AG08395 (cell line): ENCODE data around the gene CFAP46.
"Not testable (repeated sequence)": the region's sequence is repeated elsewhere in the genome, so short reads cannot be mapped to it uniquely, and the experiment has no call there.

Source experiments
- DNase-seq: peaks from one replicate; pipeline ENCODE4 v3.0.0; 2012; ENCODE audit warnings: mixed read lengths, low spot score

The CFAP46 gene

GRCh38 chr10:132926777-132927650 lies 15.4 kb downstream of the CFAP46 start:
- no peak for DNase-seq

GRCh38 chr10:132926070-132926469 lies 16.3 kb downstream of the CFAP46 start:
- DNase-seq: no peak

GRCh38 chr10:132925614-132926013 lies 16.8 kb downstream of the CFAP46 start:
- DNase-seq: no peak

- DNase-seq: no peak
These were observed 17.3 kb downstream of the CFAP46 start for GRCh38 chr10:132925071-132925561.

GRCh38 chr10:132924046-132924952 lies 18.1 kb downstream of the CFAP46 start:
- no peak for DNase-seq

GRCh38 chr10:132923384-132923783 lies 19.0 kb downstream of the CFAP46 start:
- DNase-seq: not testable (repeated sequence)

- no peak for DNase-seq
These were observed 19.5 kb downstream of the CFAP46 start for GRCh38 chr10:132922872-132923271.

- DNase-seq: no peak
These were observed 20.3 kb downstream of the CFAP46 start for GRCh38 chr10:132921818-132922807.

GRCh38 chr10:132921086-132921485 lies 21.3 kb downstream of the CFAP46 start:
- no peak for DNase-seq

- no peak for DNase-seq
These were observed 22.1 kb downstream of the CFAP46 start for GRCh38 chr10:132920101-132920925.

- no peak for DNase-seq
These were observed 22.8 kb downstream of the CFAP46 start for GRCh38 chr10:132919374-132920100.

GRCh38 chr10:132918617-132919373 lies 23.6 kb downstream of the CFAP46 start:
- no peak for DNase-seq

GRCh38 chr10:132918264-132918616 lies 24.1 kb downstream of the CFAP46 start:
- DNase-seq: no peak

- DNase-seq: no peak
These were observed 25.3 kb downstream of the CFAP46 start for GRCh38 chr10:132916956-132917666.

GRCh38 chr10:132916421-132916841 lies 25.9 kb downstream of the CFAP46 start:
- no peak for DNase-seq

- DNase-seq: no peak
These were observed 27.0 kb downstream of the CFAP46 start for GRCh38 chr10:132915411-132915810.

- DNase-seq: no peak
These were observed 27.6 kb downstream of the CFAP46 start for GRCh38 chr10:132914732-132915131.

GRCh38 chr10:132913559-132914115 lies 28.7 kb downstream of the CFAP46 start:
- no peak for DNase-seq
